Kidney (tissue), 22 donors: ENCODE data around the gene WBP2NL. TPM values are rescaled to one million over a fixed set of nuclear protein-coding genes. Genes with fewer than 3 reads are reported as not detected.
"Not testable (repeated sequence)": the region's sequence is repeated elsewhere in the genome, so short reads cannot be mapped to it uniquely, and the experiment has no call there.

Experiments
- DNase-seq, 5 donors: peaks; one replicate each; pipeline ENCODE4 v3.0.0-alpha.2; 2013 to 2020
- FAIRE-seq: peaks from 2 replicates; lab custom pipeline; 2012; peaks lifted over from hg19 to GRCh38; lab: Jason Lieb, UNC
- H3K27ac ChIP-seq, 2 donors: one replicate each; pipeline ENCODE4 v1.7.0; 2013; ENCODE audit warnings: low read depth in 2 of 2, low read length in 2 of 2, inconsistent platforms in 1 of 2
- H3K27me3 ChIP-seq: one replicate; pipeline ENCODE4 v1.7.1; 2013; ENCODE audit warnings: low read length, inconsistent platforms; ENCODE audit not compliant: control insufficient read depth, insufficient read depth
- H3K36me3 ChIP-seq, 3 donors: one replicate each; pipeline versions ENCODE4 v1.7.0 to v1.7.1; 2013; ENCODE audit warnings: low read length in 3 of 3, control low read depth in 1 of 3, inconsistent platforms in 1 of 3; ENCODE audit not compliant: insufficient read depth in 3 of 3, control insufficient read depth in 2 of 3
- H3K4me1 ChIP-seq, 3 donors: one replicate each; pipeline versions ENCODE4 v1.7.0 to v1.7.1; 2013; ENCODE audit warnings: low read length in 3 of 3, inconsistent platforms in 1 of 3, low read depth in 1 of 3; ENCODE audit not compliant: control insufficient read depth in 2 of 3, insufficient read depth in 2 of 3
- H3K4me3 ChIP-seq, 3 donors: one replicate each; pipeline versions ENCODE4 v1.7.0 to v1.8.1; 2013; ENCODE audit warnings: low read length in 3 of 3, control low read depth in 1 of 3, inconsistent platforms in 1 of 3
- H3K9ac ChIP-seq, 3 donors: one replicate each; pipeline versions ENCODE4 v1.7.0 to v1.7.1; 2013; ENCODE audit warnings: low read length in 3 of 3, control low read depth in 1 of 3, inconsistent platforms in 1 of 3
- H3K9me3 ChIP-seq, 3 donors: one replicate each; pipeline versions ENCODE4 v1.7.0 to v1.7.1; 2013; ENCODE audit warnings: low read length in 3 of 3, control low read depth in 1 of 3, inconsistent platforms in 1 of 3; ENCODE audit not compliant: control insufficient read depth in 2 of 3, insufficient read depth in 1 of 3
- intact Hi-C: fragments of 100-400 bp; cut with DNase I; formaldehyde crosslinking; loops from one replicate; pipeline ENCODE4 v1.11.1; 2022
- long read RNA-seq, 10 donors: library from polyadenylated mRNA in 1 of 10; unstranded in 1 of 10; transcript quantifications; one replicate each; pipeline ENCODE4 v2.0.0 and lab custom pipeline, GENCODE V29; 2021 to 2026
- polyA plus RNA-seq: library from polyadenylated mRNA; stranded (reverse); fragments of 350-450 nt; fragmentation: Illumina TruSeq; extraction: RNeasy Lipid Tissue Mini Kit (QIAGEN cat#74804); gene quantifications from one replicate; pipeline ENCODE4 v1.2.3, GENCODE V29; 2014; ENCODE audit warnings: low read depth, low replicate concordance; ENCODE audit not compliant: insufficient read depth
- total RNA-seq: library from RNA; stranded (reverse); fragmentation: NEBNext Ultra II Directional; extraction: Animal tissue kit (Norgen Biotek cat#: 25700); gene quantifications from one replicate; pipeline ENCODE4 v1.2.1, GENCODE V29; 2021
- TF ChIP-seq, protein P1 (sequence below): IDR thresholded peaks from 3 replicates; pipeline ENCODE4 v1.5.1; 2012; ENCODE audit warnings: mild to moderate bottlenecking, moderate library complexity, borderline replicate concordance; ENCODE audit not compliant: insufficient read depth; ENCODE audit errors: extremely low read depth
- donor health status: control.
- donor health status: control.
- donor health status: control.
- donor health status: control.
- donor health status: control.
- donor health status: DM: yes; HTN: yes; CAD: no.
- donor health status: Normal renal cell carcinoma (clear cell type).

WBP2NL gene, protein sequence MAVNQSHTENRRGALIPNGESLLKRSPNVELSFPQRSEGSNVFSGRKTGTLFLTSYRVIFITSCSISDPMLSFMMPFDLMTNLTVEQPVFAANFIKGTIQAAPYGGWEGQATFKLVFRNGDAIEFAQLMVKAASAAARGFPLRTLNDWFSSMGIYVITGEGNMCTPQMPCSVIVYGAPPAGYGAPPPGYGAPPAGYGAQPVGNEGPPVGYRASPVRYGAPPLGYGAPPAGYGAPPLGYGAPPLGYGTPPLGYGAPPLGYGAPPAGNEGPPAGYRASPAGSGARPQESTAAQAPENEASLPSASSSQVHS
- total RNA-seq: 2.5 TPM
- polyA plus RNA-seq: 0.84 TPM
- long read RNA-seq, donor 1: 0 reads
- long read RNA-seq, donor 2: 0 reads
- long read RNA-seq, donor 3: 0 reads
- long read RNA-seq, donor 4, partial matches to known transcripts: 33 of 33 reads
- long read RNA-seq, donor 4, other reads (novel, unspliced or antisense): 0 of 33 reads
- long read RNA-seq, donor 5: 0 reads
- long read RNA-seq, donor 6, partial matches to known transcripts: 0 of 1 reads
- long read RNA-seq, donor 6, other reads (novel, unspliced or antisense): 0 of 1 reads
- long read RNA-seq, donor 7, partial matches to known transcripts: 1 of 6 reads
- long read RNA-seq, donor 7, other reads (novel, unspliced or antisense): 4 of 6 reads
- long read RNA-seq, donor 8: 0 reads
- long read RNA-seq, donor 9: 0 reads
- long read RNA-seq, donor 10, partial matches to known transcripts: 0 of 6 reads
- long read RNA-seq, donor 10, other reads (novel, unspliced or antisense): 6 of 6 reads

DNA sequence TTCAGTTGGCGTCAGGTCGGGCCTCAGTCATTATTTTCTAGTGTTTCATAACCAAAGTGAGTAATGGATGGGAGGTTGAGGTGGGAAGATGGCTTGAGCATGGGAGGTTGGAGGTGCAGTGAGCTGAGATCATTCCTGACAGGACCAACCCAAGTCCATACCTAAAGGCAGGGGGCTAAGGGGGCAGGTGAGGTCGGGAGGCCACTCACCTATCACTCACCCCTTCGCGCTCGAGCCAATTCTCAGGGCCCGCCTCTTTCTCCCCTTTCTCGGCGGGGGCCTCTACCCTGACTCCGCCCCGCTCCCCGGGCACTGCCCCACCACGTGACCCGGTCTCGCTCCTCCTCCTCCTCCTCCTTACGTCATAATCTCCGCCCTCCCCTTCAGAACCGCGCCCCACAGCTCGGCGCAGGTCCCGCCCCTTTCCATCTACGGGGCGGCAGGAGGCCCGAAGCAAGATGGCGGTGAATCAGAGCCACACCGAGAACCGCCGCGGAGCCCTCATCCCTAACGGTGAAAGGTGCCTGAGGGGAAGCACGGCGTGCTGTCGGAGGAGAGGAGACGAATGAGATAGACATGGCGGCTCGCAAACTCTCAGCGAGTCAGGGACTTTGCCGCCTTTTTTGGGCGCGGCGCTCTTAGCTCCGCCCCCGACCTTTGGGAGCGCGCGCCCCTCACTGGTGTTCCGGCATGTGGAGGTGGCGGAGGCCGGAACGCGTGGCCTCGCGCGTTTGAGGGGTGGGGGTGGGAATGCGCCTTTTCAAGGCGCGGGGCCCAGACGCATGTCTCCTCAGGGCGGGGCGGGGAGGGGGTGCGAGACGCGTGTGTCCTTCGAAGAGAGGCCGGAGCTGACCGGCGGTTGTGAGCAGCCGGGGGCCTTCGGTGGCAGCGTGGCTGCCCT is at the start of gene WBP2NL:
Gene WBP2NL (plus strand): TSS at position 428 of the 901 bp plus-strand sequence. CDS start 31 bp downstream, at position 459.
- Histone ChIP-seq H3K36me3 (no peaks in the 10 kb centered on the region), H3K4me3 (peak within 1 kb of the TSS; percentile 70 to 77 (median 74)), H3K27ac (no peak within 1 kb of the TSS), H3K9me3 (no peaks in the 10 kb centered on the region), H3K4me1 (no peaks in the 10 kb centered on the region), H3K27me3 (no peaks in the 10 kb centered on the region), H3K9ac (peak within 1 kb of the TSS in 1 of 3 donors; percentile 39)
- DNase-seq (peak; percentile 89 to 95 (median 90)), FAIRE-seq (no peak)
- intact Hi-C loops: no loop called here
- TF ChIP-seq, protein P1, sequence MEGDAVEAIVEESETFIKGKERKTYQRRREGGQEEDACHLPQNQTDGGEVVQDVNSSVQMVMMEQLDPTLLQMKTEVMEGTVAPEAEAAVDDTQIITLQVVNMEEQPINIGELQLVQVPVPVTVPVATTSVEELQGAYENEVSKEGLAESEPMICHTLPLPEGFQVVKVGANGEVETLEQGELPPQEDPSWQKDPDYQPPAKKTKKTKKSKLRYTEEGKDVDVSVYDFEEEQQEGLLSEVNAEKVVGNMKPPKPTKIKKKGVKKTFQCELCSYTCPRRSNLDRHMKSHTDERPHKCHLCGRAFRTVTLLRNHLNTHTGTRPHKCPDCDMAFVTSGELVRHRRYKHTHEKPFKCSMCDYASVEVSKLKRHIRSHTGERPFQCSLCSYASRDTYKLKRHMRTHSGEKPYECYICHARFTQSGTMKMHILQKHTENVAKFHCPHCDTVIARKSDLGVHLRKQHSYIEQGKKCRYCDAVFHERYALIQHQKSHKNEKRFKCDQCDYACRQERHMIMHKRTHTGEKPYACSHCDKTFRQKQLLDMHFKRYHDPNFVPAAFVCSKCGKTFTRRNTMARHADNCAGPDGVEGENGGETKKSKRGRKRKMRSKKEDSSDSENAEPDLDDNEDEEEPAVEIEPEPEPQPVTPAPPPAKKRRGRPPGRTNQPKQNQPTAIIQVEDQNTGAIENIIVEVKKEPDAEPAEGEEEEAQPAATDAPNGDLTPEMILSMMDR: no peak

DNA sequence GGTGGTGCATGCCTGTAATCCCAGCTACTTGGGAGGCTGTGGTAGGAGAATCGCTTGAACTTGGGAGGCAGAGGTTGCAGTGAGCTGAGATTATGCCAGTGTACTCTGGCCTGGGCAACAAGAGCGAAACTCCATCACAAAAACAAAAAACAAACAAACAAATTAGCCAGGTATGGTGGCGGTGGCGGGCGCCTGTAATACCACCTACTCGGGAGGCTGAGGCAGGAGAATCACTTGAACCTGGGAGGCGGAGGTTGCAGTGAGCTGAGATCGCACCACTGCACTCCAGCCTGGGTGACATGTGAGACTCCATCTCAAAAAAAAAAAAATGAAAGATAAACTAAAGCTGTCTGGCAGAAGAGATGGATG is 49.7 kb upstream of the WBP2NL start:
- H3K4me3 ChIP-seq, H3K27ac ChIP-seq, H3K4me1 ChIP-seq, H3K9me3 ChIP-seq, FAIRE-seq, H3K27me3 ChIP-seq, intact Hi-C loops, DNase-seq, H3K36me3 ChIP-seq, H3K9ac ChIP-seq: not testable (repeated sequence)

DNA sequence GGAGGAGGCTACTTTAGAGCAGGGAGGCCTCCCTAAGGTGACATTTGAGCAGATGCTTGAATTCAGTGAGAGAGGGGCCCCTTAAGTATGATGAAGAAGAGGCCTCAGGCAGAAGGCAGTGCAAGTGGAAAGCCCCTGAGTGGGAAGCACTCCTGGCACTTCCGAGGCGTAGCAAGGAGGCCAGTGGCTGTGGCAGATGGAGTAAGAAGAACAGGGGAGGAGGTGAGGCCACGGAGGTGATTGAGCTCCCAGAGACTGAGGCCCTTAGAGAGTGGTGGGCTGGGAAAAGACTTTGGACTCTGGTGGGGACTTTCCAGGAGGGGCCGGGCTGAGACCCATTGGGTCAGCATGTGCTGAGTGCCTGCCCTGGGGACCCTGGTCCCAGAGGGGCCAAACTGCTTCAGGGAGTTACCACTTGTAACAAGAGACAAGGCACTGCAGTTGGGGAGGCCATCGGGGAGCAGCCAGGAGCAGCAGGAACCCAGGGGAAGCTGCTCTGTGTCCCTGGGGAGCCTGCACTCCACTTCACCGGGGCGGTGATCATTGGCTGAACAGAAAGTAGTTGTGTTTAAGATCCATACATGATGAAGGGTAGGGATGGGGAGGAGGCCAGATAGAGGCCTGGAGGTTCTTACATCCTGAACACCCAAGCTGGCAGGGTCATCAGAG is 49.2 kb upstream of the WBP2NL start:
- no peak for FAIRE-seq
- Histone ChIP-seq H3K27ac (no peak overlapping the region), H3K4me1 (peaks cover 0 to 9% (median 5%) of the 10 kb centered on the region in 3 donors), H3K36me3 (no peaks in the 10 kb centered on the region), H3K9ac (no peak overlapping the region), H3K9me3 (no peaks in the 10 kb centered on the region), H3K27me3 (no peaks in the 10 kb centered on the region), H3K4me3 (no peak overlapping the region)
- TF ChIP-seq, protein P1: no peak
- intact Hi-C loops: no loop called here
- no peak for DNase-seq
